ENCODE results near the gene MKKS.

The MKKS gene

DNA sequence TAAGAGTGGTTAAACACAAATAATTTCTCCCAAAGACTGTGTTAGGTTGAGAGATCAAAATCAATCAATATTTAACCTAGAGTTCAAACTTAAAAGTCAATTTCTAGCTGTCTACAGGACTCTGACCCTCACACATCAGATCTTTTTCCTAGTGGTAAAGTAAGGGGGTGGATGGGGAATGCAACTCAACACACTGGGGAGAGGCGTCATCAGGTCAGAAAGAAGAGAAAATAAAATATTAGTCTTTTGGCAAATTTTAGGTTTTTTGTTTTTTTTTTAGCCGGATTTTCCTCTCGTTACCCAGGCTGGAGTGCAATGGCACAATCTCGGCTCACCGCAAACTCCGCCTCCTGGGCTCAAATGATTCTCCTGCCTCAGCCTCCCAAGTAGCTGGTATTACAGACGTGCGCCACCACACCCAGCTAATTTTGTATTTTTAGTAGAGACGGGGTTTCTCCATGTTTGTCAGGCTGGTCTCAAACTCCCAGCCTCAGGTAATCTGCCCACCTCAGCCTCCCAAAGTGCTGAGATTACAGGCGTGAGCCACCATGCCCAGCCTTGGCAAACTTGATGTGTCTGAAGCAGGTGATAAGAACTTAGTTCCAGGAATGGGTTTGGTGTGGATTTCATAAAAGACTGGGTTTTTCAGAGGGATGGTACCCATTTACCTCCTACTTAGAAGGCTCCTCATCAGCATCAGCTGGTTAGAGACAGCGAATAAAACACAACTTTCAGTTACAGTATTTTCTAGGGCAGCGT lies 65.9 kb downstream of the MKKS start:
- H2BK5ac ChIP-seq (ENCODE audit: low read length) = no peak overlapping the region
- no peak overlapping the region for H4K8ac ChIP-seq (ENCODE audit: low read depth, low read length)
- DNase-seq (ENCODE audit: low spot score) = no peak
- no peak overlapping the region for H3K14ac ChIP-seq (ENCODE audit: low read length)
- no peak overlapping the region for H3K4ac ChIP-seq (ENCODE audit: low read length)
- WGBS, 2 donors (ENCODE audit: extremely low coverage in 2 of 2, insufficient read length in 2 of 2, insufficient replicate concordance in 1 of 2) = no CpG with 5 or more reads among the region's 12 CpGs
- H3K9ac ChIP-seq (ENCODE audit: low read depth, low read length, poor library complexity) = no peak overlapping the region
- no peak overlapping the region for H4K91ac ChIP-seq (ENCODE audit: low read depth, low read length, poor library complexity)
- H3K4me2 ChIP-seq (ENCODE audit: insufficient read depth, low read length, poor library complexity, severe bottlenecking) = no peak overlapping the region
- H3K27ac ChIP-seq (replicated peaks; ENCODE audit: low read length) = no peak overlapping the region
- no peaks in the 10 kb centered on the region for H3K36me3 ChIP-seq (replicated peaks in 1 of 2; ENCODE audit: control insufficient read depth in 2 of 2, insufficient read depth in 2 of 2, low read length in 2 of 2)
- no peak overlapping the region for H2BK120ac ChIP-seq (ENCODE audit: low read depth, low read length)
- no peak overlapping the region for H3K4me3 ChIP-seq (ENCODE audit: low read length in 2 of 2)
- no peak overlapping the region for H3K18ac ChIP-seq (ENCODE audit: low read length)
- no peak overlapping the region for H2AK5ac ChIP-seq (ENCODE audit: low read depth, low read length)
- H3K79me1 ChIP-seq (ENCODE audit: low read depth, low read length) = no peaks in the 10 kb centered on the region
- no peak overlapping the region for H2AFZ ChIP-seq (ENCODE audit: low read length)
- no peak overlapping the region for H2BK15ac ChIP-seq (ENCODE audit: low read length)
- no peak overlapping the region for H3K23ac ChIP-seq (ENCODE audit: low read depth, low read length, poor library complexity)
- H3K4me1 ChIP-seq (ENCODE audit: control insufficient read depth in 2 of 2, insufficient read depth in 1 of 2, low read depth in 1 of 2, low read length in 2 of 2) = no peaks in the 10 kb centered on the region
- H3K9me3 ChIP-seq (replicated peaks in 1 of 2; ENCODE audit: control insufficient read depth in 2 of 2, insufficient read depth in 1 of 2, low read depth in 1 of 2, low read length in 2 of 2) = no peaks in the 10 kb centered on the region
- no peaks in the 10 kb centered on the region for H3K27me3 ChIP-seq (ENCODE audit: control insufficient read depth in 3 of 3, insufficient read depth in 3 of 3, low read depth in 1 of 3, low read length in 3 of 3)
- H2BK12ac ChIP-seq (ENCODE audit: low read length) = no peak overlapping the region

DNA sequence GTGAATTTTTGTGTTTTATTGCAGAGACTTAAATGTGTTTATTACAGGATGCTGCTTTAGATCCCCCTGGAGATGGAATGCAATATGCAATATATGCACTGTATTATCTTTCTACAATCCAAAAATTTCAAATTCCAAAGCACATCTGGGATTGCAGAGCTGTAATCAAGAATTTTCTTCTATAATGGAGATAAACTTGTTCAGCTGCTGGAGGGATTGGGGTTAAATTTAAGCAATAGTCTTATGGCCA lies 66.4 kb downstream of the MKKS start:
- Histone ChIP-seq H4K91ac (ENCODE audit: low read depth, low read length, poor library complexity) (no peak overlapping the region), H3K4ac (ENCODE audit: low read length) (no peak overlapping the region), H3K18ac (ENCODE audit: low read length) (no peak overlapping the region), H3K4me3 (ENCODE audit: low read length in 2 of 2) (no peak overlapping the region), H3K4me1 (ENCODE audit: control insufficient read depth in 2 of 2, insufficient read depth in 1 of 2, low read depth in 1 of 2, low read length in 2 of 2) (no peaks in the 10 kb centered on the region), H3K36me3 (replicated peaks in 1 of 2; ENCODE audit: control insufficient read depth in 2 of 2, insufficient read depth in 2 of 2, low read length in 2 of 2) (no peaks in the 10 kb centered on the region), H2AFZ (ENCODE audit: low read length) (no peak overlapping the region), H4K8ac (ENCODE audit: low read depth, low read length) (no peak overlapping the region), H3K27ac (replicated peaks; ENCODE audit: low read length) (no peak overlapping the region), H3K9me3 (replicated peaks in 1 of 2; ENCODE audit: control insufficient read depth in 2 of 2, insufficient read depth in 1 of 2, low read depth in 1 of 2, low read length in 2 of 2) (no peaks in the 10 kb centered on the region), H3K23ac (ENCODE audit: low read depth, low read length, poor library complexity) (no peak overlapping the region), H3K9ac (ENCODE audit: low read depth, low read length, poor library complexity) (no peak overlapping the region), H2BK15ac (ENCODE audit: low read length) (no peak overlapping the region), H3K14ac (ENCODE audit: low read length) (no peak overlapping the region), H3K4me2 (ENCODE audit: insufficient read depth, low read length, poor library complexity, severe bottlenecking) (no peak overlapping the region), H2BK120ac (ENCODE audit: low read depth, low read length) (no peak overlapping the region), H2AK5ac (ENCODE audit: low read depth, low read length) (no peak overlapping the region), H3K79me1 (ENCODE audit: low read depth, low read length) (no peaks in the 10 kb centered on the region), H2BK12ac (ENCODE audit: low read length) (no peak overlapping the region), H3K27me3 (ENCODE audit: control insufficient read depth in 3 of 3, insufficient read depth in 3 of 3, low read depth in 1 of 3, low read length in 3 of 3) (no peaks in the 10 kb centered on the region), H2BK5ac (ENCODE audit: low read length) (no peak overlapping the region)
- no peak for DNase-seq (ENCODE audit: low spot score)

DNA sequence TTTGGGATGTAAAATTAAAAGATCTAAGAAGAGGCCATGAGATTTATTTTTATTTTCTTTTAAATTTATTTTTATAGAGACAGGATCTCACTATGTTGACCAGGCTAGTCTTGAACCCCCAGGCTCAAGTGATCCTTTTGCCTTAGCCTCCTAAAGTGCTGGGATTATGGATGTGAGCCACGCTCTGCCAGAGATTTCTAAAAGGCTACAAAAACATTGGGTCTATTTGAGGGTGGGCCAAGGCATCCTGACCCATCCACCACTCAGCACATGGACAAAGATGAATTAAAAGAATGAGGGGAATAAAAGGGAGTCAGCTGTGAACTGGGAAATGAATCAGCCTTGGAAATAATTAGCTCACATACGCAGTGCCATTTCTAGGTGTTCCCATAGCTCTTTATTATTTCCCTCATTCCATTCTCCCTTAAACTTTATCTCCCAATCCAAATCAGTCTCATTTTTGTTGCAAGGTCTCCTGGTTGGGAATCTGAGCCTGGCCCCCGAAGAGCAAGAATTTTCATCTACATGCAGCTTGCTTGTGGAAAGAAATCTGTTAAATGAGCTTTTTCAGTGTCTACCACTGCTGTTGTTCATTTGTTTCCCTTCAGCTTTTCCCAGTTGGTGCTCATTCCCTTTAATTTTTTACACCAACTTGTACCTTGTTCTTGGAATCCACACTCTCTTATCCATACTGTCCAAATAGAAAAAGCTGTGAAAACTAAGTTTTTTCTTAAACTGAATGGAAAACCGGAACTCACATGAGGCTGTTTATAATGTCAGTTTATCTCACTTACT lies 66.9 kb downstream of the MKKS start:
- H3K4me2 ChIP-seq (ENCODE audit: insufficient read depth, low read length, poor library complexity, severe bottlenecking) = no peak overlapping the region
- H3K14ac ChIP-seq (ENCODE audit: low read length) = no peak overlapping the region
- no peak overlapping the region for H2AFZ ChIP-seq (ENCODE audit: low read length)
- no peak overlapping the region for H3K4ac ChIP-seq (ENCODE audit: low read length)
- DNase-seq (ENCODE audit: low spot score) = no peak
- H4K91ac ChIP-seq (ENCODE audit: low read depth, low read length, poor library complexity) = no peak overlapping the region
- H2BK5ac ChIP-seq (ENCODE audit: low read length) = no peak overlapping the region
- H3K36me3 ChIP-seq (replicated peaks in 1 of 2; ENCODE audit: control insufficient read depth in 2 of 2, insufficient read depth in 2 of 2, low read length in 2 of 2) = no peaks in the 10 kb centered on the region
- H3K4me1 ChIP-seq (ENCODE audit: control insufficient read depth in 2 of 2, insufficient read depth in 1 of 2, low read depth in 1 of 2, low read length in 2 of 2) = no peaks in the 10 kb centered on the region
- no peak overlapping the region for H2BK120ac ChIP-seq (ENCODE audit: low read depth, low read length)
- H3K18ac ChIP-seq (ENCODE audit: low read length) = no peak overlapping the region
- no peak overlapping the region for H3K23ac ChIP-seq (ENCODE audit: low read depth, low read length, poor library complexity)
- no CpG with 5 or more reads among the region's 4 CpGs for WGBS, 2 donors (ENCODE audit: extremely low coverage in 2 of 2, insufficient read length in 2 of 2, insufficient replicate concordance in 1 of 2)
- no peaks in the 10 kb centered on the region for H3K79me1 ChIP-seq (ENCODE audit: low read depth, low read length)
- no peaks in the 10 kb centered on the region for H3K9me3 ChIP-seq (replicated peaks in 1 of 2; ENCODE audit: control insufficient read depth in 2 of 2, insufficient read depth in 1 of 2, low read depth in 1 of 2, low read length in 2 of 2)
- no peak overlapping the region for H3K27ac ChIP-seq (replicated peaks; ENCODE audit: low read length)
- H3K9ac ChIP-seq (ENCODE audit: low read depth, low read length, poor library complexity) = no peak overlapping the region
- no peak overlapping the region for H2BK12ac ChIP-seq (ENCODE audit: low read length)
- no peak overlapping the region for H3K4me3 ChIP-seq (ENCODE audit: low read length in 2 of 2)
- no peak overlapping the region for H2BK15ac ChIP-seq (ENCODE audit: low read length)
- H2AK5ac ChIP-seq (ENCODE audit: low read depth, low read length) = no peak overlapping the region
- H4K8ac ChIP-seq (ENCODE audit: low read depth, low read length) = no peak overlapping the region
- H3K27me3 ChIP-seq (ENCODE audit: control insufficient read depth in 3 of 3, insufficient read depth in 3 of 3, low read depth in 1 of 3, low read length in 3 of 3) = no peaks in the 10 kb centered on the region

DNA sequence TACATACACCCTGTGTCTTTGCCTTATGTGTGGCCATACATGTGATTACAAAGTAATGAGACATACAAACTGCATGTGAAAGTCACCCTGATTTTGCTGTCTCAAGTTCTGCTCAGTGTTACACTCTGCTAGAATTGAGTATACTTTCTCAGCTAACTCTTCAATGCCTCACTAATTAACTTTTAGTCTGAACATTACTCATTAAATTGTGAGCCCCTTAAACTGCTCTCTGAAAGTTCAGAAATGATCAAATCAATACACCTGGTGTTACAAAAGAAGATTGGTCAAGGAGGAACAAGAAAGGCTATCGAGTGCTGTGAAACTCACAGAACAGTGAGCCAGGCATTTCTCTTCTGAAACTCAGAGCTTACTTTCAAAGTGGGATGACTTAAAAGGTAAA lies 71.3 kb downstream of the MKKS start:
- WGBS, 2 donors (ENCODE audit: extremely low coverage in 2 of 2, insufficient read length in 2 of 2, insufficient replicate concordance in 1 of 2) = no CpG with 5 or more reads among the region's 1 CpG
- Histone ChIP-seq H3K18ac (ENCODE audit: low read length) (no peak overlapping the region), H4K91ac (ENCODE audit: low read depth, low read length, poor library complexity) (no peak overlapping the region), H2BK15ac (ENCODE audit: low read length) (no peak overlapping the region), H2AK5ac (ENCODE audit: low read depth, low read length) (no peak overlapping the region), H2BK120ac (ENCODE audit: low read depth, low read length) (no peak overlapping the region), H2AFZ (ENCODE audit: low read length) (no peak overlapping the region), H3K9me3 (replicated peaks in 1 of 2; ENCODE audit: control insufficient read depth in 2 of 2, insufficient read depth in 1 of 2, low read depth in 1 of 2, low read length in 2 of 2) (no peaks in the 10 kb centered on the region), H4K8ac (ENCODE audit: low read depth, low read length) (no peak overlapping the region), H3K4me3 (ENCODE audit: low read length in 2 of 2) (no peak overlapping the region), H3K14ac (ENCODE audit: low read length) (no peak overlapping the region), H3K4ac (ENCODE audit: low read length) (no peak overlapping the region), H2BK12ac (ENCODE audit: low read length) (no peak overlapping the region), H3K4me1 (ENCODE audit: control insufficient read depth in 2 of 2, insufficient read depth in 1 of 2, low read depth in 1 of 2, low read length in 2 of 2) (no peaks in the 10 kb centered on the region), H3K27me3 (ENCODE audit: control insufficient read depth in 3 of 3, insufficient read depth in 3 of 3, low read depth in 1 of 3, low read length in 3 of 3) (no peaks in the 10 kb centered on the region), H3K79me1 (ENCODE audit: low read depth, low read length) (no peaks in the 10 kb centered on the region), H3K27ac (replicated peaks; ENCODE audit: low read length) (no peak overlapping the region), H3K36me3 (replicated peaks in 1 of 2; ENCODE audit: control insufficient read depth in 2 of 2, insufficient read depth in 2 of 2, low read length in 2 of 2) (no peaks in the 10 kb centered on the region), H3K23ac (ENCODE audit: low read depth, low read length, poor library complexity) (no peak overlapping the region), H3K9ac (ENCODE audit: low read depth, low read length, poor library complexity) (no peak overlapping the region), H3K4me2 (ENCODE audit: insufficient read depth, low read length, poor library complexity, severe bottlenecking) (no peak overlapping the region), H2BK5ac (ENCODE audit: low read length) (no peak overlapping the region)
- DNase-seq (ENCODE audit: low spot score) = no peak

Data from neuronal stem cell (in vitro differentiated cells).